ENCODE measurements around the gene ADAMTS17. TPM values are rescaled to one million over a fixed set of nuclear protein-coding genes. Genes with fewer than 3 reads are reported as not detected.

The ADAMTS17 gene
- total RNA-seq, 1 experiment from 2014 or later, result 1.6 TPM

GRCh38 chr15:100254285-100254684 is 87.5 kb downstream of the ADAMTS17 start:
- BruUV-seq (replicated peaks), result no TSS peak
- Histone ChIP-seq H3K27ac (ENCODE audit: low read length) (no peak overlapping the region), H3K9me3 (ENCODE audit: control insufficient read depth, insufficient read depth, low read depth, low read length) (no peaks in the 10 kb centered on the region), H3K36me3 (ENCODE audit: control insufficient read depth, insufficient read depth, low read length) (no peaks in the 10 kb centered on the region), H3K4me1 (ENCODE audit: control insufficient read depth, insufficient read depth, low read length) (no peaks in the 10 kb centered on the region), H3K4me3 (ENCODE audit: low read depth in 2 of 2, low read length in 2 of 2) (no peak overlapping the region), H3K27me3 (ENCODE audit: control insufficient read depth, insufficient read depth, low read length) (no peaks in the 10 kb centered on the region)
- TF ChIP-seq POLR2AphosphoS5 (IDR thresholded peaks at IDR 0.05; ENCODE audit: low read depth, low read length), result no peak
- TF ChIP-seq, protein P1, sequence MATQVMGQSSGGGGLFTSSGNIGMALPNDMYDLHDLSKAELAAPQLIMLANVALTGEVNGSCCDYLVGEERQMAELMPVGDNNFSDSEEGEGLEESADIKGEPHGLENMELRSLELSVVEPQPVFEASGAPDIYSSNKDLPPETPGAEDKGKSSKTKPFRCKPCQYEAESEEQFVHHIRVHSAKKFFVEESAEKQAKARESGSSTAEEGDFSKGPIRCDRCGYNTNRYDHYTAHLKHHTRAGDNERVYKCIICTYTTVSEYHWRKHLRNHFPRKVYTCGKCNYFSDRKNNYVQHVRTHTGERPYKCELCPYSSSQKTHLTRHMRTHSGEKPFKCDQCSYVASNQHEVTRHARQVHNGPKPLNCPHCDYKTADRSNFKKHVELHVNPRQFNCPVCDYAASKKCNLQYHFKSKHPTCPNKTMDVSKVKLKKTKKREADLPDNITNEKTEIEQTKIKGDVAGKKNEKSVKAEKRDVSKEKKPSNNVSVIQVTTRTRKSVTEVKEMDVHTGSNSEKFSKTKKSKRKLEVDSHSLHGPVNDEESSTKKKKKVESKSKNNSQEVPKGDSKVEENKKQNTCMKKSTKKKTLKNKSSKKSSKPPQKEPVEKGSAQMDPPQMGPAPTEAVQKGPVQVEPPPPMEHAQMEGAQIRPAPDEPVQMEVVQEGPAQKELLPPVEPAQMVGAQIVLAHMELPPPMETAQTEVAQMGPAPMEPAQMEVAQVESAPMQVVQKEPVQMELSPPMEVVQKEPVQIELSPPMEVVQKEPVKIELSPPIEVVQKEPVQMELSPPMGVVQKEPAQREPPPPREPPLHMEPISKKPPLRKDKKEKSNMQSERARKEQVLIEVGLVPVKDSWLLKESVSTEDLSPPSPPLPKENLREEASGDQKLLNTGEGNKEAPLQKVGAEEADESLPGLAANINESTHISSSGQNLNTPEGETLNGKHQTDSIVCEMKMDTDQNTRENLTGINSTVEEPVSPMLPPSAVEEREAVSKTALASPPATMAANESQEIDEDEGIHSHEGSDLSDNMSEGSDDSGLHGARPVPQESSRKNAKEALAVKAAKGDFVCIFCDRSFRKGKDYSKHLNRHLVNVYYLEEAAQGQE (IDR thresholded peaks at IDR 0.05; ENCODE audit: insufficient read depth in 1 of 2, low read depth in 2 of 2, low read length in 1 of 2), result no peak
- TF ChIP-seq SIN3A (IDR thresholded peaks at IDR 0.05; ENCODE audit: borderline replicate concordance, insufficient read depth, low read depth, low read length), result no peak
- no peak for TF ChIP-seq TCF7L2 (IDR thresholded peaks at IDR 0.05; ENCODE audit: low read depth, low read length)
- no peak for TF ChIP-seq CTCF (IDR thresholded peaks at IDR 0.05)
- ChIA-PET CTCF (no interaction called here), POLR2A (no interaction called here)
- no peak for DNase-seq (ENCODE audit: low read depth, low spot score)
- in situ Hi-C loops (cut with HindIII; ENCODE audit: low pct_unique_long_range_greater_than_20kb, low sequenced_read_pairs), result no loop called here
- ATAC-seq, result no peak
- intact Hi-C loops (cut with micrococcal nuclease; ENCODE audit: unreplicated experiment), result no loop called here

GRCh38 chr15:100253640-100254039 is 88.1 kb downstream of the ADAMTS17 start:
- DNase-seq (ENCODE audit: low read depth, low spot score) (no peak), ATAC-seq (no peak)
- Histone ChIP-seq H3K27me3 (ENCODE audit: control insufficient read depth, insufficient read depth, low read length) (no peaks in the 10 kb centered on the region), H3K36me3 (ENCODE audit: control insufficient read depth, insufficient read depth, low read length) (no peaks in the 10 kb centered on the region), H3K4me1 (ENCODE audit: control insufficient read depth, insufficient read depth, low read length) (no peaks in the 10 kb centered on the region), H3K4me3 (ENCODE audit: low read depth in 2 of 2, low read length in 2 of 2) (no peak overlapping the region), H3K27ac (ENCODE audit: low read length) (no peak overlapping the region), H3K9me3 (ENCODE audit: control insufficient read depth, insufficient read depth, low read depth, low read length) (no peaks in the 10 kb centered on the region)
- CTCF ChIA-PET, result no interaction called here
- intact Hi-C loops (cut with micrococcal nuclease; ENCODE audit: unreplicated experiment), result no loop called here
- in situ Hi-C loops (cut with HindIII; ENCODE audit: low pct_unique_long_range_greater_than_20kb, low sequenced_read_pairs), result no loop called here
- TF ChIP-seq POLR2AphosphoS5 (IDR thresholded peaks at IDR 0.05; ENCODE audit: low read depth, low read length) (no peak), CTCF (IDR thresholded peaks at IDR 0.05) (no peak), TCF7L2 (IDR thresholded peaks at IDR 0.05; ENCODE audit: low read depth, low read length) (no peak), SIN3A (IDR thresholded peaks at IDR 0.05; ENCODE audit: borderline replicate concordance, insufficient read depth, low read depth, low read length) (no peak)
- TF ChIP-seq, protein P1 (IDR thresholded peaks at IDR 0.05; ENCODE audit: insufficient read depth in 1 of 2, low read depth in 2 of 2, low read length in 1 of 2), result no peak
- BruUV-seq (replicated peaks), result no TSS peak
- POLR2A ChIA-PET, result no interaction called here
